K562 (cell line): Measurements from ENCODE around the gene CD19. TPM values are rescaled to one million over a fixed set of nuclear protein-coding genes. Genes with fewer than 3 reads are reported as not detected.
A peak's percentile ranks its signal among the peaks of the same experiment; 100 is the strongest.

Experiments used
- ATAC-seq: fragments of 200-7000 bp; cut with Tn5 transposase; 3 replicates; pipeline ENCODE4 v1.9.1; 2020; ENCODE audit warnings: moderate library complexity
- BruUV-seq: library from RNA; stranded (reverse); fragments of 400-500 nt; replicated peaks from 2 replicates; lab custom pipeline; 2021; lab: Mats Ljungman, UMichigan
- CTCF ChIA-PET: fragments of 300-600 bp; formaldehyde crosslinking; extraction: SDS; loops from one replicate; lab custom pipeline; 2021; ENCODE audit warnings: low intra/inter-chr PET ratio; lab: Yijun Ruan, JAX
- POLR2A ChIA-PET: fragments of 300-600, 350-650 bp; sonication (Branson Sonifier 250); formaldehyde crosslinking; extraction: SDS; loops from one replicate; lab custom pipeline; 2021; ENCODE audit warnings: antibody characterized with exemption, inconsistent platforms; lab: Yijun Ruan, JAX
- DNase-seq, 4 experiments: peaks; one replicate each; pipeline versions ENCODE4 v3.0.0 to v3.0.0-alpha.2; 2011 to 2018; ENCODE audit warnings: low spot score in 3 of 4, mixed read lengths in 3 of 4; ENCODE audit errors: extremely low read depth in 1 of 4
- FAIRE-seq: peaks from 2 replicates; lab custom pipeline; 2011; peaks lifted over from hg19 to GRCh38; lab: Jason Lieb, UNC
- H2AFZ ChIP-seq: 2 replicates; pipeline ENCODE4 v1.6.0; 2011; ENCODE audit warnings: low read depth, low read length, control low read depth, inconsistent platforms
- H3K27ac ChIP-seq: fragments of 200-600 bp; 3 replicates; pipeline ENCODE4 v1.8.0; 2011; ENCODE audit warnings: low read depth, mild to moderate bottlenecking, control low read depth, inconsistent platforms, low read length, moderate library complexity, mixed read lengths; ENCODE audit errors: extremely low read depth
- H3K27me3 ChIP-seq, 2 experiments: fragments of 300-600 bp in 1 of 2; 2 replicates in 1 of 2; 3 replicates in 1 of 2; pipeline versions ENCODE4 v1.6.0 to v1.8.0; 2011; ENCODE audit warnings: inconsistent platforms in 2 of 2, low read length in 2 of 2, mild to moderate bottlenecking in 1 of 2, mixed read lengths in 1 of 2, moderate library complexity in 1 of 2; ENCODE audit not compliant: control insufficient read depth in 2 of 2, insufficient read depth in 2 of 2
- H3K36me3 ChIP-seq: fragments of 300-600 bp; 3 replicates; pipeline ENCODE4 v1.8.0; 2011; ENCODE audit warnings: mild to moderate bottlenecking, low read length, inconsistent platforms; ENCODE audit not compliant: control insufficient read depth, insufficient read depth
- H3K4me1 ChIP-seq, 2 experiments: fragments of 200-600 bp in 1 of 2; replicated peaks in 1 of 2; 2 replicates in 1 of 2; 3 replicates in 1 of 2; pipeline versions ENCODE4 v1.5.1 to v1.8.0; 2011; ENCODE audit warnings: inconsistent platforms in 2 of 2, low read length in 2 of 2, mild to moderate bottlenecking in 1 of 2, mixed read lengths in 1 of 2, moderate library complexity in 1 of 2; ENCODE audit not compliant: control insufficient read depth in 2 of 2, insufficient read depth in 2 of 2
- H3K4me2 ChIP-seq: 2 replicates; pipeline ENCODE4 v1.6.1; 2011; ENCODE audit warnings: low read length, control low read depth, inconsistent platforms, mixed read lengths; ENCODE audit not compliant: insufficient read depth
- H3K4me3 ChIP-seq: fragments of 200-600 bp; sonication (generic), shearing (Covaris generic); 2 replicates; pipeline ENCODE4 v1.5.1; 2016; ENCODE audit warnings: control low read depth, inconsistent platforms
- H3K79me2 ChIP-seq: fragments of 200-600 bp; 3 replicates; pipeline ENCODE4 v1.8.0; 2011; ENCODE audit warnings: low read length, inconsistent platforms; ENCODE audit not compliant: control insufficient read depth, insufficient read depth
- H3K9ac ChIP-seq, 2 experiments: 2 replicates each; pipeline versions ENCODE4 v1.6.0 to v1.6.1; 2011; ENCODE audit warnings: low read depth in 2 of 2, low read length in 2 of 2, control low read depth in 1 of 2, inconsistent platforms in 1 of 2, mild to moderate bottlenecking in 1 of 2, mixed read lengths in 1 of 2; ENCODE audit not compliant: insufficient read depth in 1 of 2
- H3K9me1 ChIP-seq: one replicate; pipeline ENCODE4 v1.6.0; 2011; ENCODE audit warnings: inconsistent platforms, mild to moderate bottlenecking, low read length, moderate library complexity; ENCODE audit not compliant: control insufficient read depth, insufficient read depth
- H3K9me3 ChIP-seq: replicated peaks from 2 replicates; pipeline ENCODE4 v1.5.1; 2011; ENCODE audit warnings: low read depth, low read length, inconsistent platforms; ENCODE audit not compliant: control insufficient read depth, insufficient read depth
- H4K20me1 ChIP-seq: replicated peaks from 2 replicates; pipeline ENCODE4 v1.6.1; 2011; ENCODE audit warnings: low read length, inconsistent platforms, mixed read lengths; ENCODE audit not compliant: control insufficient read depth, insufficient read depth
- BRF1 ChIP-seq: IDR thresholded peaks from 3 replicates; pipeline ENCODE4 v1.6.1; 2011; ENCODE audit warnings: borderline replicate concordance, mild to moderate bottlenecking; ENCODE audit not compliant: insufficient read length; ENCODE audit errors: extremely low read depth
- CEBPG ChIP-seq, 3 experiments: fragments of 200-800 bp in 1 of 3; sonication (Bioruptor generic) in 1 of 3; sonication (generic) in 1 of 3; formaldehyde crosslinking in 1 of 3; IDR thresholded peaks in 2 of 3; conservative IDR thresholded peaks in 1 of 3; 2 replicates each; pipeline versions ENCODE4 v1.6.1 to v1.8.0; 2016 to 2022; ENCODE audit warnings: missing compliant biosample characterization in 2 of 3, missing genetic modification characterization in 2 of 3, mild to moderate bottlenecking in 1 of 3, missing genetic modification reagents in 1 of 3
- FOXP1 ChIP-seq: sonication (generic); formaldehyde crosslinking; IDR thresholded peaks from 2 replicates; pipeline ENCODE4 v1.8.0; 2022; ENCODE audit warnings: mild to moderate bottlenecking, missing genetic modification reagents
- GTF2E2 ChIP-seq: fragments of 200-800 bp; sonication (Bioruptor generic); IDR thresholded peaks from 2 replicates; pipeline ENCODE4 v1.6.1; 2016; ENCODE audit warnings: missing genetic modification characterization, missing compliant biosample characterization
- PPARD ChIP-seq: fragments of 250-450 bp; sonication (Bioruptor Pico); IDR thresholded peaks from 2 replicates; pipeline ENCODE4 v1.8.0; 2022; ENCODE audit warnings: inconsistent platforms, mild to moderate bottlenecking, moderate library complexity
- RBM25 ChIP-seq: fragments of 200-400 bp; formaldehyde crosslinking; IDR thresholded peaks from 2 replicates; pipeline ENCODE4 v1.6.1; 2018; ENCODE audit warnings: low read length, low read depth, moderate library complexity; ENCODE audit not compliant: severe bottlenecking
- RERE ChIP-seq: sonication (generic); formaldehyde crosslinking; IDR thresholded peaks from 2 replicates; pipeline ENCODE4 v1.8.0; 2023; ENCODE audit warnings: missing genetic modification reagents, mild to moderate bottlenecking, borderline replicate concordance
- ZBTB34 ChIP-seq: fragments of 250-450 bp; sonication (Bioruptor Pico); IDR thresholded peaks from 2 replicates; pipeline ENCODE4 v1.8.0; 2021; ENCODE audit warnings: mild to moderate bottlenecking, moderate library complexity
- ZNF717 ChIP-seq: fragments of 250-450 bp; sonication (Bioruptor Pico); IDR thresholded peaks from 2 replicates; pipeline ENCODE4 v1.5.0; 2021
- WGBS: fragments of 100-300 bp; shearing (Covaris generic); methylation state at CpG from one replicate; pipeline ENCODE4 v1.1.6; 2016; ENCODE audit warnings: low coverage, mixed read lengths; ENCODE audit not compliant: insufficient coverage; ENCODE audit errors: missing lambda C conversion rate; 5-methylcytosine and 5-hydroxymethylcytosine counted together
- in situ Hi-C: fragments of 300-500 bp; cut with MboI; formaldehyde crosslinking; loops from 4 replicates; pipeline ENCODE4 v1.15.0; 2018; ENCODE audit warnings: inconsistent platforms, mixed read lengths
- intact Hi-C: fragments of 100-400 bp; cut with micrococcal nuclease; formaldehyde crosslinking; loops from 2 replicates; pipeline ENCODE4 v1.14.2; 2022
- polyA plus RNA-seq, 8 experiments: library from polyadenylated mRNA; depleted of rRNA in 4 of 8; stranded (reverse) in 5 of 8; unstranded in 3 of 8; fragments of >200 nt; fragmentation: Nextera tagmentation in 2 of 8; fragmentation: Illumina TruSeq in 1 of 8; extraction: Ambion mirVana in 2 of 8; extraction: Trizol in 1 of 8; gene quantifications; 2 replicates each; pipeline versions ENCODE4 v1.2.1 to v1.2.3, GENCODE V29; 2011 to 2014; ENCODE audit warnings: inconsistent platforms in 1 of 8, missing spikeins in 1 of 8
- total RNA-seq, 7 experiments: library from RNA; depleted of rRNA in 6 of 7; stranded (reverse); fragments of >200 nt in 6 of 7; fragmentation: Illumina TruSeq in 2 of 7; extraction: Trizol in 2 of 7; gene quantifications; 2 replicates each; pipeline versions ENCODE4 v1.2.1 to v1.2.3, GENCODE V29; 2011 to 2021; ENCODE audit warnings: low replicate concordance in 1 of 7

CD19 gene
- total and polyA plus RNA-seq, 9 of the 15 experiments (the other 6 are each of a cell fraction or from before 2014, with no cell fraction given): 0.27 to 3.7 (median 2.0) TPM; not detected in 1

- ChIA-PET POLR2A (interaction anchor here (0.6 to 1.7 kb wide), 5 partner anchors 17 to 78 kb away, joined by 3 to 5 read pairs (median 4); no protein-coding TSS in a partner anchor), CTCF (interaction anchor here (0.6 kb wide), 1 partner anchor 18 kb away, joined by 3 read pairs; no protein-coding TSS in a partner anchor)
- peak overlapping the region; percentile 98 for H3K27ac ChIP-seq
- no peaks in the 10 kb centered on the region for H3K36me3 ChIP-seq
- peak overlapping the region; percentile 85 for H2AFZ ChIP-seq
- FAIRE-seq: peak; percentile 99
- no peaks in the 10 kb centered on the region for H3K9me3 ChIP-seq
- peak overlapping the region; percentile 86 for H3K4me2 ChIP-seq
- peaks cover 9 to 15% of the 10 kb centered on the region in 2 experiments for H3K4me1 ChIP-seq
- DNase-seq: peak; percentile 72 to 93 (median 80)
- H3K79me2 ChIP-seq: no peaks in the 10 kb centered on the region
- intact Hi-C loops: no loop called here
- peak; percentile 81 for ATAC-seq
- BruUV-seq: TSS peak; percentile 56
- H3K9ac ChIP-seq: peak overlapping the region; percentile 89 to 99
- H3K27me3 ChIP-seq: no peaks in the 10 kb centered on the region
- in situ Hi-C loops: loop anchor here (25.0 kb wide), 1 partner anchor 488 kb away; no protein-coding TSS in a partner anchor
- under 1% methylated on average over 42 of the region's 48 CpGs for WGBS
- no peaks in the 10 kb centered on the region for H4K20me1 ChIP-seq
- H3K9me1 ChIP-seq: peaks cover 5% of the 10 kb centered on the region
- peak overlapping the region; percentile 100 for H3K4me3 ChIP-seq
- peak; percentile 57 for TF ChIP-seq FOXP1
- TF ChIP-seq GTF2E2 (tag): peak; percentile 84
- no peak for TF ChIP-seq CEBPG (CRISPR knock-in tag; IDR thresholded peaks at IDR 0.05)
- TF ChIP-seq CEBPG (tag; conservative IDR thresholded peaks at IDR 0.05 in 1 of 2, IDR thresholded peaks at IDR 0.05 in 1 of 2): no peak
- no peak for TF ChIP-seq ZNF717 (CRISPR knock-in tag)
- TF ChIP-seq PPARD (CRISPR knock-in tag): no peak
- TF ChIP-seq BRF1: no peak
- TF ChIP-seq ZBTB34 (CRISPR knock-in tag): no peak
- no peak for TF ChIP-seq RBM25
- TF ChIP-seq RERE (CRISPR knock-in tag): no peak
Measured at GRCh38 chr16:28925386-28926228, 6.2 kb upstream of the CD19 start.
